ENCODE data around the gene HACL1.

Gene HACL1

GRCh38 chr3:15595955-15596354 is 5.4 kb downstream of the HACL1 start:
- Histone ChIP-seq H3K36me3 (ENCODE audit: control insufficient read depth, insufficient read depth, low read length) (peaks cover 2% of the 10 kb centered on the region), H3K4me3 (replicated peaks; ENCODE audit: low read depth, low read length) (no peak overlapping the region), H3K27me3 (replicated peaks; ENCODE audit: control insufficient read depth, insufficient read depth, low read length) (no peaks in the 10 kb centered on the region)
- no peak for TF ChIP-seq CTCF (IDR thresholded peaks at IDR 0.05; ENCODE audit: insufficient read depth, low read length, poor library complexity, severe bottlenecking)
- DNase-seq (ENCODE audit: extremely low read depth, insufficient read length), result no peak

GRCh38 chr3:15592968-15593367 is 8.4 kb downstream of the HACL1 start:
- H3K27me3 ChIP-seq (replicated peaks; ENCODE audit: control insufficient read depth, insufficient read depth, low read length), result no peaks in the 10 kb centered on the region
- DNase-seq (ENCODE audit: extremely low read depth, insufficient read length), result no peak

GRCh38 chr3:15591928-15592327 is 9.4 kb downstream of the HACL1 start:
- Histone ChIP-seq H3K36me3 (ENCODE audit: control insufficient read depth, insufficient read depth, low read length) (peaks cover 3% of the 10 kb centered on the region), H3K27me3 (replicated peaks; ENCODE audit: control insufficient read depth, insufficient read depth, low read length) (no peaks in the 10 kb centered on the region), H3K4me3 (replicated peaks; ENCODE audit: low read depth, low read length) (no peak overlapping the region)
- no peak for TF ChIP-seq CTCF (IDR thresholded peaks at IDR 0.05; ENCODE audit: insufficient read depth, low read length, poor library complexity, severe bottlenecking)
- DNase-seq (ENCODE audit: extremely low read depth, insufficient read length), result no peak

More at GRCh38 chr3:15592968-15593367, 8.4 kb downstream of the HACL1 start:
- no peak for TF ChIP-seq CTCF (IDR thresholded peaks at IDR 0.05; ENCODE audit: insufficient read depth, low read length, poor library complexity, severe bottlenecking)
- H3K4me3 ChIP-seq (replicated peaks; ENCODE audit: low read depth, low read length), result no peak overlapping the region
- H3K36me3 ChIP-seq (ENCODE audit: control insufficient read depth, insufficient read depth, low read length), result peaks cover 3% of the 10 kb centered on the region

- no peak for TF ChIP-seq CTCF (IDR thresholded peaks at IDR 0.05; ENCODE audit: insufficient read depth, low read length, poor library complexity, severe bottlenecking)
- peaks cover 3% of the 10 kb centered on the region for H3K36me3 ChIP-seq (ENCODE audit: control insufficient read depth, insufficient read depth, low read length)
- no peak for DNase-seq (ENCODE audit: extremely low read depth, insufficient read length)
- H3K27me3 ChIP-seq (replicated peaks; ENCODE audit: control insufficient read depth, insufficient read depth, low read length), result no peaks in the 10 kb centered on the region
- H3K4me3 ChIP-seq (replicated peaks; ENCODE audit: low read depth, low read length), result no peak overlapping the region
Observed at GRCh38 chr3:15591242-15591641, 10.1 kb downstream of the HACL1 start.

GRCh38 chr3:15585111-15585845 is 16.1 kb downstream of the HACL1 start:
- no peak for TF ChIP-seq CTCF (IDR thresholded peaks at IDR 0.05; ENCODE audit: insufficient read depth, low read length, poor library complexity, severe bottlenecking)
- DNase-seq (ENCODE audit: extremely low read depth, insufficient read length), result no peak
- H3K36me3 ChIP-seq (ENCODE audit: control insufficient read depth, insufficient read depth, low read length), result peaks cover 4% of the 10 kb centered on the region
- H3K27me3 ChIP-seq (replicated peaks; ENCODE audit: control insufficient read depth, insufficient read depth, low read length), result no peaks in the 10 kb centered on the region
- no peak overlapping the region for H3K4me3 ChIP-seq (replicated peaks; ENCODE audit: low read depth, low read length)
